NCI-H1092 treated with DMSO at 0.1 percent for 48 hours (cell line): ENCODE results near the gene TYK2.
"Not testable (repeated sequence)": the region's sequence is repeated elsewhere in the genome, so short reads cannot be mapped to it uniquely, and the experiment has no call there.

Experiments used
- DNase-seq: peaks from one replicate; lab custom pipeline; 2025; lab: John Stamatoyannopoulos, UW

TYK2 gene

DNA sequence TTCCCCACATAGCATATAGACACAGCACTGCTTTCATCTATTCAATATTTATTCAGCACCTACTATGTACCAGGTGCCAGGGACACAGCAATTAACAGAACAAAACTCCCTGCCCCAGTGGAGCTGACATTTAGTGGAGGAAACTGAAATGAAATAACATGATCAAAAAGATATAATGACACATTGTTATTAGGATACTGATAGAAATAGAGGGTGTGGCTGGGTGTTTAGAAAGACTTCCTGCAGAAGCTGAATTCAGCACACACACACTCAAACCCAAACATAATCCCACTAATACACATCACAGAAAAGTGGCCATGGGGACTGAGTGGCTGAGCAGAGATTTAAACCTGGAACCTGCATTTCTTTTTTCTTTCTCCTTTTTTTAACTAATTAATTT is 26.7 kb upstream of the TYK2 start:
- no peak for DNase-seq

GRCh38 chr19:10406191-10406590 is 25.8 kb upstream of the TYK2 start:
- DNase-seq: no peak

GRCh38 chr19:10404888-10405820 is 24.8 kb upstream of the TYK2 start:
- no peak for DNase-seq

- peak; percentile 93 for DNase-seq
Measured at GRCh38 chr19:10403137-10404021, 23.0 kb upstream of the TYK2 start, which contains the start of gene CDC37. CDC37 (minus strand) TSS chr19:10403542; CDS start chr19:10403479, 63 bp downstream.

DNA sequence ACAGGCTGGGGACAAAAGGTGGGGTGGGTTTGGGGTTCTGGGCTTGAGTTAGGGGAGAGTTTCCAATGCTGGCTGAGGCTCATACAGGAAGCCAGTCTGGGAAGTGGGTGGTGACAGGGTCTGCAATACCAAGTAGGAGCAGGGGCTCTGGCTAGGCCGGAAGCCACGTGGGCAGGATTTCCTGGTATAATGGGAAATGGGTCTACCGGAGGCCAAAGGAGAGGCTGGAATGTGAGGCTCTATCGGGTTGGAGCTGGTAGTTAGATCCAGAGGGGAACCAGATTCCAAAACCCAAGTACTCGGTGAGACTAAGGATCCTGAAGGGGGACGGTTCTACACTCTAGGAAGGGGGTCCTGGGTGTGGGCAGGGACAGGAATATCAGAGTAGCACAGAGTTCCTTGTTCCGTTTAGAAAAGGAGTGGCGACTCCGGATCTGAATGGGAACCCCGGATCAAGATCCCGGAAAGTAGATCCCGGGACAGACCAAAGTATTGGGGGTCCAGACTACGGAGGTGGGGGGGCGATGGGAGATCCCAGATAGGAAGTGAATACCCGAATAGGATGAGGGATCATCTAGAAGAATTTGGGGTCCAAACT is 22.2 kb upstream of the TYK2 start:
- DNase-seq: no peak

DNA sequence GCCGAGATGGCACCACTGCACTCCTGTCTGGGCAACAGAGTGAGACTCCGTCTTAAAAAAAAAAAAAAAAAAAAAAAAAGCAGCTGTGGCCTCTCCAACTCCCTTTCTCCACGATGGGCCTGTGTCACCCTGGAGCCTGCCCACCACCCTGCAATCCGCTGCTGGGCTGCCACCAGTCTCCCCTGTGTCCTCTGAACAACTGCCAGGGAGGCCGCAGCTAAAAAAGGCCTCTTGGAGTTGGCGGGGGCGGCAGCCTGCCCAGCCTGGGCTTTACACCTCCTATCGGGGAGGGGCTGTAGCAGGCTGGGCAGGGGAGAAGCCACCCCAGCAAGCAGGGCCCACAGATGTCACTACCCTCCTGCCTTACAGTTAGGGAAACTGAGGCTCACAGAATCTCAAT is 19.5 kb upstream of the TYK2 start:
- no peak for DNase-seq

DNA sequence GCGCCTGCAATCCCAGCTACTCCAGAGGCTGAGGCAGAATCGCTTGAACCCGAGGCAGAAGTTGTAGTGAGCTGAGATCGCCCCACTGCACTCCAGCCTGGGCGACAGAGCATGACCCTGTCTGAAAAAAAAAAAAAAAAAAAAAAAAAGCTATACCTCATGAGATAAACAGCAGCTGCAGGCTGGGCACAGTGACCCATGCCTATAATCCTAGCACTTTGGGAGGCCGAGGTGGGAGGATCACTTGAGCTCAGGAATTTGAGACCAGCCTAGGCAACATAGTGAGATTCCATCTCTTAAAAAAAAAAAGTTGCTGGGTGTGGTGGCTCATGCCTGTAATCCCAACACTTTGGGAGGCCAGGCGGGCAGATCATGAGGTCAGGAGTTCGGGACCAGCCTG is 19.0 kb upstream of the TYK2 start:
- DNase-seq: not testable (repeated sequence)

GRCh38 chr19:10398819-10399218 is 18.4 kb upstream of the TYK2 start:
- DNase-seq: no peak

GRCh38 chr19:10395917-10396316 is 15.5 kb upstream of the TYK2 start:
- no peak for DNase-seq

DNA sequence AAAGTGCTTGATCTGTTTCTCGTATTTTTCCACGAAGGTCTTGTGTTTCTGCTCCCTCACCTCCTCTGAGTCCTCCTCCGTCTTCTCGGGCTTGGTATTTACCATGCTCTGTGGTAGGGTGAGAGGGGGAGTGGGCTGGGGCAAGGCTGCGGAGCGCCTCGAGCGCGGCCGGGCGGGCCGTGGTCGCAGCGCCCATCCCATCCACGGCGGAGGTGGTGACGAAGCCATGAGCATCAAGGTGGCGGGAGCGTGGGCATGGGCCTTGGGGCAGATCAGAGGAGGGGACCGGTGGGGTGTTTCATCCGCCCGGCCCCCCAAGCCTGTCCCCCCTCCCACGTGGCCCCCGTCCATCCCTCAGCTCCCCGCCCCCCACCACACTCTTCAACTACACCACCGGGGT is 15.1 kb upstream of the TYK2 start:
- DNase-seq: no peak

DNA sequence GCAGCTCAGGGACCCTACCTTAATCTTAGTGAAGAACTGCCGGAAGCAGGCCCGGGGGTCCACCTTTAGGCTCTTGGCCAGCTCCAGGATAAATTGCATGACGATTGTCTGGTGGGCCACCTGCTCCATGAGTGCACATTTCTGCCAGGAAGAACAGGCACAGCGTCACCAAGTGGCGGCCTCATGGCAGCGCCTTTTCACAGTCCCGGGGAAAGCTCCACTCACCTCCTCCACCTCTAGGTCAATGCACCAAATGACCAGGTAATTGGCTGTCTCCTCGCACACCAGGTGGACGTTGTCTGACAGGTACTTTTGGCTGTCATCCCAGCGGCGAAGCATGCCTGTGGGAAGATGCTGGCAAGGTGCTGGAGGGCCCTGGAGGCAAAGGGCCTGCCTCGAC is 14.6 kb upstream of the TYK2 start:
- no peak for DNase-seq

- no peak for DNase-seq
Measured at GRCh38 chr19:10393137-10393536, 12.8 kb upstream of the TYK2 start.

DNA sequence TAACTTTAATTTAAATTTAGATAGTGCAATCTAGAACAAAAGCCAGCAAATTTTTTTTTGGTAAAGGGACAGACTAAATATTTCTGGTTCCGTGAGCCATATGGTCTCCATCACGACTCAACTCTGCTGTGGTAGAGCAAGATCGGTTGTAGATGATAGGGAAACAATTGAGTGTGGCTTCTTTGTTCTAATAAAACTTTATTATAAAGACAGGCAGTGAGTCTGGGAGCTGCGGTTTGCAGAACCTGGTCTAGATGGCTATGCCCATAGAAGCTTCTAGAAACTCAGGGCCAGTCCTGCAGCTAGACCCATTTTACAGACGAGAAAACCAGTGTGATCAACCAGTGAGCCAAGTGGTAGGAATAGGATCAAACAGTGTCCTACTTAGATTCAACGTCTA is 11.7 kb upstream of the TYK2 start:
- DNase-seq: no peak

DNA sequence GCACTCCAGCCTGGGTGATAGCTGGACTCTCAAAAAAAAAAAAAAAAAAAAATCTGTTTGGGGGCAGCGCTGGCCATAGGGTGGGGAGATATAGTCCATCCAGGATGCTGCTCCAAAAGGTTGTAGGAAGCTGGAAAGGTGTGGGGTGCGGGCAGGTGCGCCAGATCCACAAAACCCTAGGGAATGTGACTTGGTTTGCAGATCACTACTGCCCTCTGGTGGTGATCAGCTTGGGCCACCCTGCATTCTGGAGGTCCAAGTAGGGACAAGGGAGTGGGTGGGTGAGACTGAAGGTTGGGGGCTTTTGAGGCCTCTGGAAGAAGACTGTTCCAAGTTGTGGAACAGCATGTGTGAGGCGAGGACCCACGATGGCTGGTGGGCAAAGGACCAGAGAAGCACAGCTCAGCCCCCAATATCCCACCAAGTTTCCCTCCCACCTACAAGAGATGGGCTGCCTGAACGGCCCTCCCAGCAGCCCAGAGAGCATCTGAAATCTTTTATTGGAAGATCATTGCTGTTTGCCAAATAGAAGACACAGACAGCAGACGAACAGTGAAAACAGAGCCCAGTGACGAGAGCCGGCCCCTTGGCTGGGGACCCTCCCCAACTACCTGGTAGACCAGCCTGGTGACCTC is 10.4 kb upstream of the TYK2 start:
- peak; percentile 31 for DNase-seq

DNA sequence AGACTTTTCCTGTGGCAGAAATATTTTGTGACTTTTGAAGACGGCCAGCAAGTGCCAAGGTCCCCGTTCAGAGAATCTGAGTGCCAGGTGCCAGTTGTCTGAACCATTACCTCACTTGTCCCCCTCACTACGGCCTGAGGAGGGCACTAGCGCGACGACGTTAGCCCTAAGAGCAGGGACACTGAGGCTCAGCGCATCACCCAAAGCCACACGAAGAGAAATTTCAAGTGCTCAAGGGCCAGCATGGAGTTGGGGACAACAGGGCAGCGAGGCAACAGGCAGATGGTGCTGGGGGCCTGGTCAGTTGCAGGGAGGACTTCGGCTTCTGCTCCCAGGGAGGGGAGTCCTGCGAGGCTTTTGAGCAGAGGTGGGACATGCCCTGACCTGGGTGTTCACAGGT is 9.5 kb upstream of the TYK2 start:
- DNase-seq: no peak

DNA sequence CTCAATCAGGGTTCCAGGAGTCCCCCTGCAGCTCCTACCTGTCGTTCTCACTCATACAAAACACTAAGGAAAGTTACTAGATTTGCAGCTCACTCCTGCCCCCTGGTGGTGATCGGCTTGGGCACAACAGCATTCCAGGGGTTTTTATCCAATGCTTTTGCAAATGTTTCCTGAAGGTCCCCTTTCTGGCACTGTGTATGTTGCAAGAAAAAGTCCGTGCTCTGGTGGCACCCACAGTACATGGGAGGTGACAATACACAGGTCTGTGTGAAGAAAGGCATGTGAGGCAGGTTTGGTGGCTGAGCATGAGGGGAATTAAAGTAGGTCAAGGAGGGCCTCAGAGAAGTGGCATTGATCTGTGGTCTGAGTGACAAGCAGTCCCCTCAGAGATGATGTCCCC is 8.6 kb upstream of the TYK2 start:
- peak; percentile 75 for DNase-seq

- DNase-seq: no peak
Measured at GRCh38 chr19:10384580-10384979, 4.2 kb upstream of the TYK2 start.

GRCh38 chr19:10383223-10383499 is 2.8 kb upstream of the TYK2 start:
- not testable (repeated sequence) for DNase-seq

GRCh38 chr19:10379880-10380312 is 476 bp downstream of the TYK2 start:
- no peak for DNase-seq

DNA sequence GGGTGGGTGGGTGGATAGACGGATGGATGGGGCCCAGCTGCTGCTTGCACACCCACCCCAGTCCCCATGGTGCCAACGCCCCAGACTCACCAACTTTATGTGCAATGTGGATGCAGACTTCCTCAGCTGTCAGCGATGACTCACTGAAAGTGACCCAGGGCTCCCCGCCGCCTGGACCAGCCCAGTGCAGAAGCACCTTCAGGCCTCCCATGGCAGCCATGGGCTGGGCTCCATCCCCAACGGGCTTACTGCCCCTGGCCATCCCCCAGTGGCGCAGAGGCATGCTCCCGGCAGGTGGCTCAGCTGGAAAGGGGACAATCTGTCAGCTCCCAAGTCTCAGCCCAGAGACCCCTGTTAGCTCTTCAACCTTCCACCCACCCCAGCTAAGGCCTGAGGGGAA is 2.2 kb downstream of the TYK2 start:
- DNase-seq: no peak

DNA sequence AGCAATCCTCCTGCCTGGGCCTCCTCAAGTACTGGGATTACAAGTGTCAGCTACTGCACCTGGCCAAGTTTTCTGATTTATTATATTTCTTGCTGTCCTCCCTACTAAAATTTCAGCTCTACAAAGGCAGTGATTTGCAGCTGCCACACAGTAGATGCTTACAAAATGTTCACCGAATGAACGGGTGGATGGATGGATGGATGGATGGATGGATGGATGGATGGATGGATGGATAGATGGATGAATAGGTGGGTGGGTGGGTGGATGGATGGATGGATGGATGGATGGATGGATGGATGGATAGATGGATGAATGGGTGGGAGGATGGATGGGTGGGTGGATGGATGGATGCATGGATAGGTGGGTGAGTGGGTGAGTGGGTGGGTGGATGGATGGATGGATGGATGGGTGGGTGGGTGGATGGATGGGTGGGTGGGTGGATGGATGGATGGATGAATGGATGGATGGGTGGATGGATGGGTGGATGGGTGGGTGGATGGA is 3.2 kb downstream of the TYK2 start:
- DNase-seq: not testable (repeated sequence)

DNA sequence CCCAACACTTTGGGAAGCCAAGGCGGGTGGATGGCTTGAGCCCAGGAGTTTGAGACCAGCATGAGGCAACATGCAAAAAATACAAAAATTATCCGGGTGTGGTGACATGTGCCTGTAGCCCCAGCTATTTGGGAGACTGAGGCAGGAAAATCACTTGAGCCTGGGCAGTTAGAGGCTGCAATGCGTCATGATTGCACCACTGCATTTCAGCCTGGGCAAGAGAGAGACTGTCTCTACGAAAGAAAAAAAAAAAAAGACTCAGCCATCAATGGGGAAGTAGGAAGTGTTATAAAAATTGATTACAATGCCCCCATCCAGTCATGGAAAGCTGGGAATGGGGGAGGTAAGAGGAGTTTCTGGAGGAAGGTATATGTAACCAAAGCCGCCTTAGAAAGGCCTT is 5.4 kb downstream of the TYK2 start:
- no peak for DNase-seq
